Fibroblast of mammary gland (primary cell): ENCODE data around the gene GPATCH8.

Experiments
- DNase-seq: peaks from one replicate; pipeline ENCODE4 v3.0.0-alpha.2; 2010; ENCODE audit warnings: low read depth
- H3K4me3 ChIP-seq: 2 replicates; pipeline ENCODE4 v1.5.1; 2011; ENCODE audit warnings: low read depth, mild to moderate bottlenecking, low read length, moderate library complexity; ENCODE audit not compliant: control insufficient read depth
- TF ChIP-seq, protein P1 (sequence below): conservative IDR thresholded peaks from 2 replicates; pipeline ENCODE4 v1.5.1; 2011; ENCODE audit warnings: low read depth, low read length, inconsistent platforms; ENCODE audit not compliant: control insufficient read depth, insufficient read depth

GPATCH8 gene

DNA sequence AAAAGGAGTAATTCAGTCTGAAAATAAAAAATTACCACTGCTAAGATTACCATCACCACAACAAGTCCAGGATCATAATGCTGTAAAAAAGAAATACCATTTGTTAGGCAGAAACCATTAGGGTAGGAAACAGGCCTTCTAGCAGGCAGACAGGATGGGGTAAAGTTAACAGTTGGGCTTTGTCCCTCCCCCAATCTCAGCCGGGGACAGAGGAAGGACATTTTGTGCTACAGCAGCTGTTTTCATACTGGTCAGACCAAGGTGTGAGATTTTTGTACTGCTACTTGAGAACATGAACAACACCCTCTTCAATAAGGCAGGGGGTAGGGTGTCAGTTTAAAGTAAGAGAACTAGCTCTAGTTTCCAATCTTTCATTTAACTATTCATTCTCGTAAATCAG is 64.6 kb downstream of the GPATCH8 start:
- no peak overlapping the region for H3K4me3 ChIP-seq
- TF ChIP-seq, protein P1, sequence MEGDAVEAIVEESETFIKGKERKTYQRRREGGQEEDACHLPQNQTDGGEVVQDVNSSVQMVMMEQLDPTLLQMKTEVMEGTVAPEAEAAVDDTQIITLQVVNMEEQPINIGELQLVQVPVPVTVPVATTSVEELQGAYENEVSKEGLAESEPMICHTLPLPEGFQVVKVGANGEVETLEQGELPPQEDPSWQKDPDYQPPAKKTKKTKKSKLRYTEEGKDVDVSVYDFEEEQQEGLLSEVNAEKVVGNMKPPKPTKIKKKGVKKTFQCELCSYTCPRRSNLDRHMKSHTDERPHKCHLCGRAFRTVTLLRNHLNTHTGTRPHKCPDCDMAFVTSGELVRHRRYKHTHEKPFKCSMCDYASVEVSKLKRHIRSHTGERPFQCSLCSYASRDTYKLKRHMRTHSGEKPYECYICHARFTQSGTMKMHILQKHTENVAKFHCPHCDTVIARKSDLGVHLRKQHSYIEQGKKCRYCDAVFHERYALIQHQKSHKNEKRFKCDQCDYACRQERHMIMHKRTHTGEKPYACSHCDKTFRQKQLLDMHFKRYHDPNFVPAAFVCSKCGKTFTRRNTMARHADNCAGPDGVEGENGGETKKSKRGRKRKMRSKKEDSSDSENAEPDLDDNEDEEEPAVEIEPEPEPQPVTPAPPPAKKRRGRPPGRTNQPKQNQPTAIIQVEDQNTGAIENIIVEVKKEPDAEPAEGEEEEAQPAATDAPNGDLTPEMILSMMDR, result no peak
- peak; percentile 11 for DNase-seq

DNA sequence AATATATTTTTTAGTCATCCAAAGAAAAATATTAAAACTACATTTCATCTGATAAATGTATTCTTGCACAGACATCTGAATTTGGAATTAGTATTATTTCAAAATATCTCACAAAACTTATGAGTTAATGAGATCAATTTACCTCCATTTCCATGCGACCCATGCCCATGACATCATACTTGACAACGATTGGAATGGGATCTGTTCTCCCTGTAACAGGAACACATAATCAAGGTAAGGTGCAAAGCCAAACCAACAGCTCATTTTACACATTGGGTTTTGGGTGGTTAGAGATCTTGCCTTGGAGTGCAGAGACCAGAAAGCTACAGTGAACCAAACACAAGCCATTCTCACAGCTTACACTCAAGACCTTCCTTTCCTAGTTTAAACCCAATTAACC is 66.9 kb downstream of the GPATCH8 start:
- TF ChIP-seq, protein P1, result no peak
- DNase-seq, result no peak
- no peak overlapping the region for H3K4me3 ChIP-seq

DNA sequence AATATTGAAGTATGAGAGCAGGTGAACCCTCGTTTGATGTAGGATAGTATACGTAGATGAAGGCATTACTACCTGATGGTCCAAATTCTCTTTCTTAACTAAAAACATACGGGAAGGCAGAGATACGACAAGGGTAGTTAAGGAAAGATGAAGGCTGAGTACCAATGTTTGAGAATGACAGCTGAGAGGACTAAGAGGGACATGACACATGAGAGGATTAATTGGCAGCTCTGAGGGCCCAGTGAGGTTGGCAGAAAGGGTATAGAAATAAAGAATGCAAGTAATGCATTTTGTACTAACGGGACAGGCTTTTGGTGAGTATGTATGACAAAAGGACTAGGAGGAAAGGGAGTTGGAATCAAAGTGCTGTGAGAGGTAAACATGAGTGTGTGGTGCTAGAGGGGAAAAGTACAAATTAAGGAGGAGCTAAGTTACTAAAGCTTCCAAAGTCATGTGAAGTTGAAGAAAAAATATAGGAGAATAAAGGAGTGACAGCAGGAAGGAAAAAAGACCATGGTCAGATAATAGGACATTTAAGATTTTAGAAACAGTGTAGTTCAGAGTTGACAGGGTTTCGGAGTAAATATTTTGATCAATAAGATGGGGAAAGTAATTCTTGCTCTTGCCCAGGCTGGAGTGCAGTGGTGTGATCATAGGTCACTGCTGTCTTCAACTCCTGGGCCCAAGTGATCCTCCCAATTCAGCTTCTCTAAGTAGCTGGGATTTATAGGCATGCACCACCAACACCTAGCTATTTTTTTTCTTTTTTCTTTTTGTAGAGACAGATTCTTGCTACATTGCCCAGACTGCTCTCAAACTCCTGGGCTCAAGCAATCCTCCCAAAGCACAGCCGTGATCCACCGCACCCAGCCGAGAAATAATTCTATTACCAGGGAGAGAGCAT is 70.7 kb downstream of the GPATCH8 start:
- TF ChIP-seq, protein P1, result no peak

DNA sequence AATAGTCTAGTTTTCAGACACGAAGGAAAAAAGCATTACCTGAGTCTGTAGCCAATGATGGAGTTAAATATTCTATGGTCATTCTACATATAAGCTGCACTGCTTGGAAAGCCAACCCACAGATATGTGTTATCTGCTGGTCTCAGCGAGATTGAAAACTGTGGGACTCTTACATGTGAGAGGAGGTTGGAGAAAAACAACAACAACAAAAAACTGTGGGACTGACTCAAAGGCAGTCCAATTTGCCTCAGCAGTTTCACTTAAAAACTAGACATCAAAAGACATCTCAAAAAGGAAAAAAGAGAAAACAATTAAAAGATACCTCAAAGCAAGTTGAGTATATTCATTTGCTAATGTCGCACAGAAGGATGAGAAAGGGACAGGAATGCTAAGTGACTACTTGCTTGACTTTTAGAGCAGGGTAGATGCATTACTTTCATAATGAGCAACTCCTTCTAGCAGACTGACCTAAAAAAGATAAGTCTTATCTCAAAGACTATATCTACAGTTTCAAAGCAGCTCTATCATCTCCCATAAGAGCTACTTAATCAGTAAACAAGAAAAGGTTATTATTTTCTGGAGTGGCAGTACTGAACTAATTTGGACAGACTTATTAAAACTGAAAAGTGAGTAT is 78.3 kb downstream of the GPATCH8 start:
- TF ChIP-seq, protein P1, result no peak
- H3K4me3 ChIP-seq, result no peak overlapping the region
- no peak for DNase-seq

More for the DNA sequence above, 70.7 kb downstream of the GPATCH8 start:
- no peak for DNase-seq
- H3K4me3 ChIP-seq, result no peak overlapping the region

DNA sequence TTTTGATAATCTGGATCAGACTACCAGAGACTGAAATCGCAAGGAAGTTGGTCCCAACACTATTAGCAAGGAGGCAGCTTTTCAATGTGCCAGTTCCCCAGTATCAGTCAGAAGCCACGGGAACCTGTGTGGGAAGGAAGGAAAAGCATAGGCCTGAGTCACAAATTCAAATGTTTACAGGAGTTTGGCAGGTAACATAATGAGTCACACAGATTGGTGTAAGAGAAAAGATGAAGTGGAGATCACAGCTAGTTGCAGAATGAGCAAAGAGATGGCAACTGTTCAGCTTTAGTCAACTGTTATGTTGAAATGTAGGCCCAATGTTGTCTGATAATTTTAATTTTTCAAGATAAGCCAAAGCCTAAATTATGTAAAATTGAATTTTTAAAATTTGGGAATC is 85.7 kb downstream of the GPATCH8 start:
- DNase-seq, result peak; percentile 91
- H3K4me3 ChIP-seq, result no peak overlapping the region
- TF ChIP-seq, protein P1, result no peak

DNA sequence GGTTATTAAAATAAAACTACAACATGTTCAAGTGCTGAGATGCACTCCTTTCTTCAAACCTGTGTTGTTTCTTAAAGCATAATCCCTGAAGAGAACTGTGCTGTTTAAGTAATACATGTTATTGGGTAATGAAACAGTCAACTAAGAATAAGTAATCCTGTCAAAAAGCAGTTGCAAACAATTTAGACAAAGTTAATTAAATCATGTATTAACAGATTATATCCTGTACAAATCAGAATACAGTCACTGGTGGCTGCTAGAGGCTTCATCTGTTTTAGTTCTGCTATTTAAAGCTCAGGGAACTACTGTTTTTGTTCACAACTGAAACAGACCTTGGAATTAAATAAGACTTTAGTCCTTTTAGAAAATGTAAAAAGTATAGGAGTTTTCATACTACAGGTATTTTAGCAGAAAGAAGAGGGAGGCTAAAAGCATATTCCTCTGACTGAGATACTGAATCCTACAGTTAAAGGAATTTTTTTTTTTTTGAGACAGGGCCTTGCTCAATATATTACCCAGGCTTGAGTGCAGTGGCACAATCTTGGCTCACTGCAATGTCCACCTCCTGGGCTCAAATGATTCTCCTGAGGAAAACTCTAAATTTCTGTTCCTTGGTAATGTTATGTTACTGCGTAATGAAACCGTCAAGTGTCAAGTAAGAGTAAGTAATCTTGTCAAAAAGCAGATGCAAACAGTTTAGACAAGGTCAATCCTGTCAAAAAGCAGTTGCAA is 86.5 kb downstream of the GPATCH8 start:
- H3K4me3 ChIP-seq, result no peak overlapping the region
- TF ChIP-seq, protein P1, result no peak
- no peak for DNase-seq
